ENCODE results near the gene RAI1. TPM values are rescaled to one million over a fixed set of nuclear protein-coding genes. Genes with fewer than 3 reads are reported as not detected.

Gene RAI1
- total RNA-seq, 1 donor from 2014 or later, result 29.2 TPM

DNA sequence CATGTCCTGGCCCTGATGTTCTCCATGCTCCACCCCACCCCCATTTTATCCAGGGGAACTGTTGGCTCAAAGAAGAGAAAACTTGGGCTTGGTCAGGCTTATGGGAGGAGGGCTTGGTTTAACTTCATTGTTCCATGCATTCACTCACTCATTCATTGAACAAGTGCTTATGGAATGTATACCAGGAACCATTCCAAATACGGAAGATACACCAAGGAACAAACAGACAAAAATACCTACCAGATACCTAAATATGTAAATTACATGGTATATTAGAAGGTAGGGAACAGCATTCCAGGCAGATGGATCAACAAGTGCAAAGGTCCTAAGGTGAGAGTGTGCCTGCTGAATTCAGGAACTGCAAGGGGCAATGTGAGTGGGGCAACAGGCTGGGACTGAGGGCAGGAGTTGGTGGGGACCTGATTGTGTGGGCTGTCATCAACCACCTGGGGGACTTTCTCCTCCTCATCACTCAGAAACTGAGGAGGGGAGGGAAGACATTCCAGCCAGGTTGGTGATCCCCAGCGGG lies 39.9 kb downstream of the RAI1 start:
- intact Hi-C loops (cut with DNase I), result no loop called here
- no peak overlapping the region for H3K4me3 ChIP-seq
- no peaks in the 10 kb centered on the region for H3K9me3 ChIP-seq
- H3K4me1 ChIP-seq, result peaks cover 59% of the 10 kb centered on the region
- H3K36me3 ChIP-seq, result no peaks in the 10 kb centered on the region
- TF ChIP-seq POLR2A (IDR thresholded peaks at IDR 0.05) (no peak), POLR2AphosphoS5 (IDR thresholded peaks at IDR 0.05; ENCODE audit: insufficient read depth in 1 of 2, low read depth in 1 of 2) (no peak)
- TF ChIP-seq, protein P1, sequence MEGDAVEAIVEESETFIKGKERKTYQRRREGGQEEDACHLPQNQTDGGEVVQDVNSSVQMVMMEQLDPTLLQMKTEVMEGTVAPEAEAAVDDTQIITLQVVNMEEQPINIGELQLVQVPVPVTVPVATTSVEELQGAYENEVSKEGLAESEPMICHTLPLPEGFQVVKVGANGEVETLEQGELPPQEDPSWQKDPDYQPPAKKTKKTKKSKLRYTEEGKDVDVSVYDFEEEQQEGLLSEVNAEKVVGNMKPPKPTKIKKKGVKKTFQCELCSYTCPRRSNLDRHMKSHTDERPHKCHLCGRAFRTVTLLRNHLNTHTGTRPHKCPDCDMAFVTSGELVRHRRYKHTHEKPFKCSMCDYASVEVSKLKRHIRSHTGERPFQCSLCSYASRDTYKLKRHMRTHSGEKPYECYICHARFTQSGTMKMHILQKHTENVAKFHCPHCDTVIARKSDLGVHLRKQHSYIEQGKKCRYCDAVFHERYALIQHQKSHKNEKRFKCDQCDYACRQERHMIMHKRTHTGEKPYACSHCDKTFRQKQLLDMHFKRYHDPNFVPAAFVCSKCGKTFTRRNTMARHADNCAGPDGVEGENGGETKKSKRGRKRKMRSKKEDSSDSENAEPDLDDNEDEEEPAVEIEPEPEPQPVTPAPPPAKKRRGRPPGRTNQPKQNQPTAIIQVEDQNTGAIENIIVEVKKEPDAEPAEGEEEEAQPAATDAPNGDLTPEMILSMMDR (IDR thresholded peaks at IDR 0.05), result no peak
- no peaks in the 10 kb centered on the region for H3K27me3 ChIP-seq
- H3K27ac ChIP-seq, result no peak overlapping the region
- DNase-seq (ENCODE audit: extremely low spot score in 2 of 2), result no peak

DNA sequence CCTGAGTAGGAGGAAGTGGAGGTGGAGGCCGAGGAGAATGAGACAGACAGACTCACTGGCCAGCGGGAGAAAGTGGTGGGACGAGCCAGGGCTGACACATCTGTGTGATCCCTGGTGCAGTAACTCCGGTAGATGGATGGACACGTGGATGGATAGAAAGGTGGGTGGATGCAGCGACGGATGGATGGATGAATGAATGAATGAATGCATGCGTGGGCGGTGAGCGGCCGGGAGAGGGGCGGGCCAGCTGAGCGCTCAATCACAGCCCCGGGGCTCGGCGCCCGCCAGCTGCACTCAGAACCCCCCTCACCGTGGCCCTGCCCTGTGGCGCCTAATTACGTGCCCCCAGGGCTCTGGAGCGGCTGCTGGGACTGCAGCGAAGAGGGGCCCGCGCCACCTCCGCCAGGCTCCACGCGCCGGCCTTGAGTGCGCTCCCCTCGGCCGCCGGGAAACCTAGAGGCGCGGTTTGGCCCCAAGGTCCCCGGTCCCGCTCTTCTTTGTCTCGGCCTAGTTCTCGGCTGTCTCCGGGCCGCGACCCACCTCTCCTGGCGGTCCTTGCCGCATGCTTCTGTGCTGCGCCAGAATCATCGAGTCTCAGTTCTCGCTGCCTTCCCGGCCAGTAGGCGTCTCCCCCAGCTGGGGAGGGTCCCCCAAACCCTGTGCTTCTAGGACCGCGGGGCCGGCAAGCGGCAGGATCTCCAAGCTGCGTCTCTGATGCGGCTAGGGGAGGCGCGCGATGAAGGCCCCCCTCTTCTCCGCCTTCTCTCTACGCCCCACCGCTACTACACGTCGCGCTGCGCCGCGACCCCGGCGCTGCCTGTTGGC lies 41.0 kb downstream of the RAI1 start:
- Histone ChIP-seq H3K36me3 (no peaks in the 10 kb centered on the region), H3K27ac (peak overlapping the region; percentile 69), H3K4me1 (peaks cover 59% of the 10 kb centered on the region), H3K4me3 (peak overlapping the region; percentile 56 to 60), H3K27me3 (no peaks in the 10 kb centered on the region), H3K9me3 (no peaks in the 10 kb centered on the region)
- no peak for DNase-seq (ENCODE audit: extremely low spot score in 2 of 2)
- TF ChIP-seq POLR2AphosphoS5 (IDR thresholded peaks at IDR 0.05; ENCODE audit: insufficient read depth in 1 of 2, low read depth in 1 of 2), result no peak
- no peak for TF ChIP-seq POLR2A (IDR thresholded peaks at IDR 0.05)
- TF ChIP-seq, protein P1 (IDR thresholded peaks at IDR 0.05), result no peak
- intact Hi-C loops (cut with DNase I), result no loop called here

DNA sequence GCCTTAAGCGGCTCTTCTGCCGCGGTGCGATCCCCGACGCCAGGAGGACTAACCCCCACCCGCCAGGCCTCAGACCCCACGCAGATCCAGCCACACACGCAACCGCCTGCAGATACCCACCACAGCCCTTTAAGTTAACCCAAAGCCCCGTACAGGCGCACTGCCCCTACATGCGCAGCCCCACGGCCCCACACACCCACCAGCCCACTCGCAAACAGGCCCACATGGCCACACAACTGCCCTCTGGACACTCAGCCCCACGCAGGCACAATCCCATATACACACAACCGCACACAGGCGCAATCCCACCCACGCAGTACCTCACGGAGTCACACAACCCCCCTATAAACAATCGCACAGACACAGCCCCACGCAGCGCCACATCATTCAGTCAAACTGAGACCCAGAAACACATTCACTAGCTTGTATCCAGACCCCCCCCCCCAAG lies 41.7 kb downstream of the RAI1 start:
- H3K4me3 ChIP-seq, result peak overlapping the region; percentile 56 to 60
- H3K27ac ChIP-seq, result peak overlapping the region; percentile 69
- DNase-seq (ENCODE audit: extremely low spot score in 2 of 2), result no peak
- no peaks in the 10 kb centered on the region for H3K9me3 ChIP-seq
- H3K4me1 ChIP-seq, result peaks cover 59% of the 10 kb centered on the region
- intact Hi-C loops (cut with DNase I), result no loop called here
- H3K36me3 ChIP-seq, result no peaks in the 10 kb centered on the region
- TF ChIP-seq POLR2AphosphoS5 (IDR thresholded peaks at IDR 0.05; ENCODE audit: insufficient read depth in 1 of 2, low read depth in 1 of 2) (no peak), POLR2A (IDR thresholded peaks at IDR 0.05) (no peak)
- TF ChIP-seq, protein P1 (IDR thresholded peaks at IDR 0.05), result no peak
- no peaks in the 10 kb centered on the region for H3K27me3 ChIP-seq

DNA sequence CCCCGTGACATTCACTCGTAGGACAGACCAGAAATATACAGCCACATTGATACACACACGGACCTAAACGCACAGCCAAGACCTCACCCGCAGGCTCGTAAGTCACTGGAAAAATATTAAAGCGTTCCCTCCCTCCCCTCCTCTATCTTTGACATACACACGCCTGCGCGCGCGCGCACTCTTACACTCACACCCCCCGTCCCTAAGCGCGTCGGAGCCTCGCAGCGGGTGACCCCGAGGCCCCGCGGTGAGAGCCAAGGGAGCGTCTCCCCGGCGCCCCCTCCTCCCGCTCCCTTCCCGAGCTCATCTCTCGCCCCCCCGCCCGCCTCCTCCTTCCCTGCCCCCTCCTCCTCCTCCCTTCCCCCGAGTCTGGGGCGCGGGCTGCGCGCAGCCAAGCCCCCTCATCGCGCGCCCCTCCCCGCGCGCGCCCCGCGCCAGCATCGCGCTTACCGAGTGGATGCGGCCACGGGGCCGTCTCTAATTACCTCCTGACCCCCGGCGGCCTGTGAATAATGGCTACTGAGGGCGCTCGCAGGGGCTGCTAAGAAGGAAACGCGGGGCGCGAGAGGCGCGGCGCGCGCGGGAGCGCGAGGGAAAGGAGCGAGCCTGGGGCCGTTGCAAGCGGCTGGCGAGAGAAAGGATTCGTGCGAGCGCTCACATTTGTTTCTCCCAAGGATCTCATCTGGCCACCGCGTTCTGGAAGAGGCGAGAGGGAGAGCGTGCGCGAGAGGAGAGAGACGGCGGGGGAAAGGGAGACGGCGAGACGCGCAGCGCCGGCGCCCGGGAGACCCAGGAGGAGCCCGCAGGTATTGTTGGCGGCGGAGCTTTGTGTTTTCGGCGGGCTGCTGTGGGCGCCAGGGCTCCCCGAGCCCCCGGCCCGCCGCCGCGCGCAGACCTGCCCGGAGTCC lies 42.4 kb downstream of the RAI1 start:
- H3K27ac ChIP-seq, result peak overlapping the region; percentile 69
- peak in 1 of 2 donors; percentile 14 for TF ChIP-seq POLR2AphosphoS5 (IDR thresholded peaks at IDR 0.05; ENCODE audit: insufficient read depth in 1 of 2, low read depth in 1 of 2)
- TF ChIP-seq, protein P1 (IDR thresholded peaks at IDR 0.05), result no peak
- intact Hi-C loops (cut with DNase I), result no loop called here
- H3K9me3 ChIP-seq, result no peaks in the 10 kb centered on the region
- no peak for DNase-seq (ENCODE audit: extremely low spot score in 2 of 2)
- no peaks in the 10 kb centered on the region for H3K27me3 ChIP-seq
- peaks cover 59% of the 10 kb centered on the region for H3K4me1 ChIP-seq
- H3K36me3 ChIP-seq, result no peaks in the 10 kb centered on the region
- peak overlapping the region; percentile 56 to 60 for H3K4me3 ChIP-seq
